Measurements from ENCODE around the gene AGXT. TPM values are rescaled to one million over a fixed set of nuclear protein-coding genes. Genes with fewer than 3 reads are reported as not detected.

AGXT gene
- total RNA-seq, 2 experiments from 2014 or later: not detected

DNA sequence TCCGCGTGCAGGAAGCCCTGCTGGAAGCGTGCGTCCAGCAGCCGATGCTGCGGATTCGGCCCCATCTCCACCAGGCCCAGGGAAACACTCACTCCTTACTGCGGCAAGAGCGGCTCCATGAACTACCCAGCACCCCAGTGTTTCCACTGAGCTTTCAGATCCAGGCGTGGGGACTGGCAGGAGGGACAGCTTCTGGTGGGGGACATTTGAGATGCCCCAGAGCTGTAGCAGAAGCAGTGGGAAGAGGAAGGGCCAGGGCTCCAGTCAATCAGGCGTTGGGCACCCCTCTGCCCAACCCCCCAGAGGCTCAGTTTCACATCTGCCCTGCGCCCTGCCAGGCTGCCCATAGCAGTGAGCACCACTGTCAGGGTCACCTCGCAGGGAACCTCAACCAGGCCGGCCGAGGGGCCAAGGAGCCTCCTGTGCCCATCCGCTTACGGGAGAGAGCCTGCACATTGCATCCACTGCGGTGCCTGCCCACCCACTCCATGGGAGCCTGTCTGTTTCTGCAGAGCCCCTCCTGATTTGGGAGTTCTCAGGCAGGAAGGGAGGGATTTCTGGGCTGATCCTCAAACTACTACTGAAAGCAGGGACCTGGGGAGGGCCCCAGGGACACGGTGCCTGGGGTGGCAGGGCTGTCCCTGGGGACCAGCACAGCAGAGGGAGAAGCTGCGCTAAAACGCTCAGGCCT, 4.6 kb downstream of the AGXT start:
- ChIA-PET CTCF (no interaction called here), POLR2A (no interaction called here)
- H3K27ac Mint-ChIP-seq: no peak overlapping the region
- no peaks in the 10 kb centered on the region for H3K27me3 Mint-ChIP-seq
- no peak for ATAC-seq
- no peak for DNase-seq
- no peaks in the 10 kb centered on the region for H3K4me1 Mint-ChIP-seq
- no peaks in the 10 kb centered on the region for H3K9me3 Mint-ChIP-seq (ENCODE audit: low read depth)
- no peaks in the 10 kb centered on the region for H3K36me3 Mint-ChIP-seq (ENCODE audit: low read depth)
- H3K4me3 Mint-ChIP-seq: no peak overlapping the region
- intact Hi-C loops (cut with DNase I, micrococcal nuclease): no loop called here

DNA sequence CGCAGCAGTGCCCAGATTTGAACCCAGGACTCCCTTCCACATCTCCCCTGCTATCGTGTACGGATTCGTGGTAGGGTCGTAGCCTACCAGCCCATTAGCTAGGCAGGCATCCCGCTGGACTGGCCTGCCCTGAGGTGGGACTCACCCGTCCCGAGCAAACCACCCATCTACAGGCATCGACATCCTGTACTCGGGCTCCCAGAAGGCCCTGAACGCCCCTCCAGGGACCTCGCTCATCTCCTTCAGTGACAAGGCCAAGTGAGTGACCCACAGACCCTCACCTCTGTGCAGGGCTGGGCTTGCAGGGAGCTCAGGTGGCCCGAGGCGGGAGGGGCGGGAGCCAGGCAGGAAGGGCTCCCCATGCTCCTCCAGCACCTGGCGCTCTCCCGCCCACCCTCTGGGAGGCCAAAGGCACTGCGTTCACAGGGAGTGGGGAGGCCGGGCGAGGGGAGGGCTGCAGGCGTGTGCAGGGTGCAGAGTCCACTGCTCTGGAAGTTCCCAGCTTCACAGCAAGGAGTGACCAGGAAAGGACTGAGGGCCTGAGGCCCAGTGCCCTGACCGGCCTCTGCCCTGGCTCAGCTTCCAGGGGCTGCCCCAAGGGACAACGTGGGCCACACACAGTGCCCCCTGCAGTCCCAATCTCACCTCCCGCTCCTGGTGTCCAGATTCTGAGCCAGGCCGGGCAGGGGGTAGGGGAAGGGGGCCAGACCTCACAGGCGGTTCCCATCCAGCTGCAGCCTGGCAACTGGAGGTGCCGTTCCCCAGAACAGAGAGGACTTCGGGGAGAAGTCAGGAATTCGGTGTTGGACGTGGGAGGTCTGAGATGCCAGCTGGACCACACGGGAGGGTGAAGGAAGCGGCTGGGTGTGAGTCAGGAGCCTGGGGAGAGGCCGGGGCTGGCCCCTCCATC, 5.4 kb downstream of the AGXT start:
- intact Hi-C loops (cut with DNase I, micrococcal nuclease): no loop called here
- H3K4me3 Mint-ChIP-seq: no peak overlapping the region
- ATAC-seq (no peak), DNase-seq (no peak)
- no peaks in the 10 kb centered on the region for H3K4me1 Mint-ChIP-seq
- no peaks in the 10 kb centered on the region for H3K9me3 Mint-ChIP-seq (ENCODE audit: low read depth)
- H3K27ac Mint-ChIP-seq: no peak overlapping the region
- no peaks in the 10 kb centered on the region for H3K36me3 Mint-ChIP-seq (ENCODE audit: low read depth)
- H3K27me3 Mint-ChIP-seq: no peaks in the 10 kb centered on the region
- ChIA-PET POLR2A (no interaction called here), CTCF (interaction anchor here (0.6 kb wide), 1 partner anchor 49 kb away, joined by 4 read pairs; no protein-coding TSS in a partner anchor)

DNA sequence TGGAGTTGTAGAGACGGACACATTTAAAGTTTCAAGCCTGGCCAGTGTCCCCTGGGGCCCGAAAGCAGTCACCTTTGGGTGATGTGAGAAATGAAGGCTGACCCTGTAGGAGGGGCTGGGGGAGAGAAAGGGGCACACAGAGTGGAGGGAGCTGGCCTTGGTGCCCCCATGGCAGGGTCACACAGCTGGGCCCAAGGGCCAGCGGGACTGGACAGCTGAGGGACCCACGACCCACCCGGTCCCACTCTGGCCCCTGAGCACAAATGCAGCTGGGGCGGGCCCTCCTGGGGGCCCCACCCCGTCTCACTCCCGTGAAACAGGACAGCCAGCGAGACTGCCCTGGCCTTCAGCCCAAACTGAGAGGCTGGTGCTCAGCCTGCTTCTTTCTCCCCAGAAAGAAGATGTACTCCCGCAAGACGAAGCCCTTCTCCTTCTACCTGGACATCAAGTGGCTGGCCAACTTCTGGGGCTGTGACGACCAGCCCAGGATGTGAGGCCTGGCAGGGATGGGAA, 6.1 kb downstream of the AGXT start:
- DNase-seq (no peak), ATAC-seq (no peak)
- intact Hi-C loops (cut with DNase I, micrococcal nuclease): no loop called here
- CTCF ChIA-PET: interaction anchor here (0.6 kb wide), 1 partner anchor 49 kb away, joined by 4 read pairs; no protein-coding TSS in a partner anchor
- Mint-ChIP-seq H3K36me3 (ENCODE audit: low read depth) (no peaks in the 10 kb centered on the region), H3K27me3 (no peaks in the 10 kb centered on the region), H3K27ac (no peak overlapping the region), H3K4me1 (no peaks in the 10 kb centered on the region), H3K9me3 (ENCODE audit: low read depth) (no peaks in the 10 kb centered on the region), H3K4me3 (no peak overlapping the region)
- POLR2A ChIA-PET: no interaction called here

DNA sequence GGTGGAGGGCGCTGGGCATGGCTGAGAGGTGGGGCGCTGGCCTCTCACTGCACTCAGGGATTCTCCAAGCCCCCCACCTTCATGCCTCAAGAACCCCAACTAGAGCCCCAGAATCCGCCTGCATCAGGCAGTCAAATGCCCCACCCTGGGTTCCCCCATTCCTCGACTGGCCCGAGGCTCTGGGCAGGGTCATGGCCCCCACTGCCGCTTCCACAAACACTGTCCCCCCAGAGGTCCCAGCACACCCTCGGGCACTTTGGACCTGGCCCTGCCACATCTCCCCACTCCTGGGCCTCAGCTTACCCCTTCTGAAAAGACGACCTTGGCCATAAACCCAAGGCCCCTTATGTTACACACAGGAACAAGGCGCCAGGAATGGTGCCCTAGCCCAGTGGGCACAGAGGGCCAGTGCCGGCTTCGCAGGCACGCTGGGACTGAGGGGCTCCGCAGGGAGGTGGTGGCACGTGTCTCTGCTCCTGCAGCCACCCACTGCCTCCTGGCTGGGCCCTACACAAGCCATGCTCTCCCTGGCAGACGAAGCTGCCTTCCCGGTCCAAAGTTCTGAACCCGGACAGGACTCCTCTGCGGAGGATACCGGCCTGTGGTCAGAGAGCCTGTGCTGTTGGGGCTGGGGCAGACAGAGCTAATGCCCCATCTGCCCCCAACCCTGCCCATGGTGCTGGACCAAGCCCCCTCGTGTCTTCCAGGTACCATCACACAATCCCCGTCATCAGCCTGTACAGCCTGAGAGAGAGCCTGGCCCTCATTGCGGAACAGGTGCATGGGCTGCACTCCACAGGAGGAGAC, 6.8 kb downstream of the AGXT start:
- no peak for DNase-seq
- ATAC-seq: no peak
- Mint-ChIP-seq H3K27ac (no peak overlapping the region), H3K4me3 (no peak overlapping the region), H3K9me3 (ENCODE audit: low read depth) (no peaks in the 10 kb centered on the region), H3K4me1 (no peaks in the 10 kb centered on the region), H3K36me3 (ENCODE audit: low read depth) (no peaks in the 10 kb centered on the region), H3K27me3 (no peaks in the 10 kb centered on the region)
- CTCF ChIA-PET: no interaction called here
- POLR2A ChIA-PET: no interaction called here
- intact Hi-C loops (cut with DNase I, micrococcal nuclease): no loop called here

GRCh38 chr2:240876035-240876474, 7.4 kb downstream of the AGXT start:
- H3K27ac Mint-ChIP-seq: no peak overlapping the region
- no peaks in the 10 kb centered on the region for H3K4me1 Mint-ChIP-seq
- no peaks in the 10 kb centered on the region for H3K36me3 Mint-ChIP-seq (ENCODE audit: low read depth)
- ChIA-PET POLR2A (no interaction called here), CTCF (no interaction called here)
- DNase-seq (no peak), ATAC-seq (no peak)
- H3K9me3 Mint-ChIP-seq (ENCODE audit: low read depth): no peaks in the 10 kb centered on the region
- H3K27me3 Mint-ChIP-seq: no peaks in the 10 kb centered on the region
- H3K4me3 Mint-ChIP-seq: no peak overlapping the region
- intact Hi-C loops (cut with DNase I, micrococcal nuclease): no loop called here

GRCh38 chr2:240876475-240877251, 8.0 kb downstream of the AGXT start:
- Mint-ChIP-seq H3K4me3 (no peak overlapping the region), H3K9me3 (ENCODE audit: low read depth) (no peaks in the 10 kb centered on the region), H3K27ac (no peak overlapping the region), H3K27me3 (no peaks in the 10 kb centered on the region), H3K36me3 (ENCODE audit: low read depth) (no peaks in the 10 kb centered on the region), H3K4me1 (no peaks in the 10 kb centered on the region)
- intact Hi-C loops (cut with DNase I, micrococcal nuclease): no loop called here
- ATAC-seq (no peak), DNase-seq (no peak)
- CTCF ChIA-PET: no interaction called here
- POLR2A ChIA-PET: no interaction called here

- no peak for DNase-seq
- no peaks in the 10 kb centered on the region for H3K9me3 Mint-ChIP-seq (ENCODE audit: low read depth)
- no peaks in the 10 kb centered on the region for H3K4me1 Mint-ChIP-seq
- no peak for ATAC-seq
- no peak overlapping the region for H3K27ac Mint-ChIP-seq
- no peaks in the 10 kb centered on the region for H3K27me3 Mint-ChIP-seq
- H3K4me3 Mint-ChIP-seq: no peak overlapping the region
- H3K36me3 Mint-ChIP-seq (ENCODE audit: low read depth): no peaks in the 10 kb centered on the region
- intact Hi-C loops (cut with DNase I, micrococcal nuclease): no loop called here
- CTCF ChIA-PET: no interaction called here
- POLR2A ChIA-PET: no interaction called here
Measured at GRCh38 chr2:240877460-240878340, 9.1 kb downstream of the AGXT start.

GRCh38 chr2:240878341-240878936, 9.8 kb downstream of the AGXT start:
- DNase-seq: no peak
- Mint-ChIP-seq H3K9me3 (ENCODE audit: low read depth) (no peaks in the 10 kb centered on the region), H3K27me3 (no peaks in the 10 kb centered on the region), H3K27ac (no peak overlapping the region), H3K36me3 (ENCODE audit: low read depth) (no peaks in the 10 kb centered on the region), H3K4me3 (no peak overlapping the region), H3K4me1 (no peaks in the 10 kb centered on the region)
- intact Hi-C loops (cut with DNase I, micrococcal nuclease): no loop called here
- POLR2A ChIA-PET: no interaction called here
- CTCF ChIA-PET: no interaction called here
- ATAC-seq: no peak

- Mint-ChIP-seq H3K27ac (no peak overlapping the region), H3K4me1 (no peaks in the 10 kb centered on the region), H3K36me3 (ENCODE audit: low read depth) (no peaks in the 10 kb centered on the region), H3K9me3 (ENCODE audit: low read depth) (no peaks in the 10 kb centered on the region), H3K27me3 (no peaks in the 10 kb centered on the region), H3K4me3 (no peak overlapping the region)
- intact Hi-C loops (cut with DNase I, micrococcal nuclease): no loop called here
- no peak for ATAC-seq
- CTCF ChIA-PET: no interaction called here
- no peak for DNase-seq
- POLR2A ChIA-PET: no interaction called here
Measured at GRCh38 chr2:240879105-240879504, 10.5 kb downstream of the AGXT start.

DNA sequence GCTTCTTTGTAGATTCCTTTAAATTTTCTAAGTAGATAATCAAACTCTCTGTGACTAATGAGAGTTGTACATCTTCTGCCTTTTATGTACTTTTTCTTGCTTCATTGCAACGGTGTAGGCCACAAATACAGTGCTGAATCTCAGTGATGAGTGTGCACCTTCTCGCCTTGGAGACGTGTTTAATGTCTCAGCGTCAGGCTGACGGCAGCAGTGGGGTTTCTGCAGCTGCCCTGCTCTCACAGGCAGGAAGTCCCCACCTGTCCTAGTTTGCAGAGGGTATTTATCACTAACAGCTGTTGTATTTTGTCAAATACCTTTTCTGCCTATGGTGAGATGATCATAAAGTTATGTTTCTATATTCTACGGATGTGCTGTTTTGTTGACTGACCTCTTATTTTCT, 13.3 kb downstream of the AGXT start:
- ChIA-PET POLR2A (no interaction called here), CTCF (no interaction called here)
- DNase-seq (no peak), ATAC-seq (no peak)
- H3K27me3 Mint-ChIP-seq: no peaks in the 10 kb centered on the region
- no peaks in the 10 kb centered on the region for H3K36me3 Mint-ChIP-seq (ENCODE audit: low read depth)
- H3K27ac Mint-ChIP-seq: no peak overlapping the region
- intact Hi-C loops (cut with DNase I, micrococcal nuclease): no loop called here
- H3K4me1 Mint-ChIP-seq: no peaks in the 10 kb centered on the region
- H3K9me3 Mint-ChIP-seq (ENCODE audit: low read depth): no peaks in the 10 kb centered on the region
- no peak overlapping the region for H3K4me3 Mint-ChIP-seq
